Naive B cell (primary cell): ENCODE results near the gene GRIFIN. TPM values are rescaled to one million over a fixed set of nuclear protein-coding genes. Genes with fewer than 3 reads are reported as not detected.
A peak's percentile ranks its signal among the peaks of the same experiment; 100 is the strongest.

ENCODE experiments used
- ATAC-seq, 2 donors: fragments of 150-1000 bp; cut with Tn5 transposase; 2 replicates each; pipeline ENCODE4 v1.10.0; 2021; ENCODE audit warnings: low read depth in 2 of 2, mild to moderate bottlenecking in 2 of 2, moderate library complexity in 2 of 2
- DNase-seq: peaks from one replicate; pipeline ENCODE4 v3.0.0; 2022
- H3K27ac Mint-ChIP-seq, 6 donors: one replicate each; pipeline ENCODE4 v1.8.0; 2020 to 2022; ENCODE audit warnings: mild to moderate bottlenecking in 6 of 6, mixed read lengths in 6 of 6, moderate library complexity in 5 of 6, inconsistent platforms in 2 of 6
- H3K27me3 Mint-ChIP-seq, 3 donors: one replicate each; pipeline ENCODE4 v1.8.0; 2021 to 2022; ENCODE audit warnings: mixed read lengths in 3 of 3, mild to moderate bottlenecking in 1 of 3
- H3K36me3 Mint-ChIP-seq, 2 donors: one replicate each; pipeline ENCODE4 v1.8.0; 2020 to 2022; ENCODE audit warnings: mixed read lengths in 2 of 2, inconsistent platforms in 1 of 2, mild to moderate bottlenecking in 1 of 2
- H3K4me1 Mint-ChIP-seq, 3 donors: one replicate each; pipeline ENCODE4 v1.8.0; 2020 to 2022; ENCODE audit warnings: mixed read lengths in 3 of 3, inconsistent platforms in 1 of 3, mild to moderate bottlenecking in 1 of 3, moderate library complexity in 1 of 3
- H3K4me3 Mint-ChIP-seq, 8 donors: one replicate each; pipeline ENCODE4 v1.8.0; 2020 to 2022; ENCODE audit warnings: mild to moderate bottlenecking in 8 of 8, mixed read lengths in 8 of 8, moderate library complexity in 8 of 8, inconsistent platforms in 2 of 8
- H3K9me3 Mint-ChIP-seq, 7 donors: one replicate each; pipeline ENCODE4 v1.8.0; 2020 to 2022; ENCODE audit warnings: mixed read lengths in 7 of 7, mild to moderate bottlenecking in 5 of 7, inconsistent platforms in 2 of 7, moderate library complexity in 1 of 7
- polyA plus RNA-seq, 6 donors: library from polyadenylated mRNA; unstranded; fragments of 300-500 nt; fragmentation: Illumina TruSeq; gene quantifications; one replicate each; pipeline ENCODE4 v1.2.3, GENCODE V29; 2021; ENCODE audit warnings: low read depth in 6 of 6

Gene GRIFIN
- polyA plus RNA-seq, 6 donors from 2014 or later = not detected

- H3K4me1 Mint-ChIP-seq = peaks cover 0 to 28% (median 10%) of the 10 kb centered on the region in 3 donors
- no peak overlapping the region for H3K27ac Mint-ChIP-seq
- H3K36me3 Mint-ChIP-seq = no peaks in the 10 kb centered on the region
- peaks cover 0 to 2% (median 0%) of the 10 kb centered on the region in 7 donors for H3K9me3 Mint-ChIP-seq
- no peak for ATAC-seq
- H3K4me3 Mint-ChIP-seq = no peak overlapping the region
- peaks cover 6 to 34% (median 9%) of the 10 kb centered on the region in 3 donors for H3K27me3 Mint-ChIP-seq
- DNase-seq = no peak
Observed at GRCh38 chr7:2499719-2500430, 23.7 kb upstream of the GRIFIN start.

GRCh38 chr7:2499181-2499580 lies 23.0 kb upstream of the GRIFIN start:
- H3K9me3 Mint-ChIP-seq = peaks cover 0 to 2% (median 0%) of the 10 kb centered on the region in 7 donors
- peaks cover 0 to 30% (median 10%) of the 10 kb centered on the region in 3 donors for H3K4me1 Mint-ChIP-seq
- DNase-seq = no peak
- peaks cover 6 to 39% (median 9%) of the 10 kb centered on the region in 3 donors for H3K27me3 Mint-ChIP-seq
- ATAC-seq = no peak
- H3K36me3 Mint-ChIP-seq = no peaks in the 10 kb centered on the region
- H3K27ac Mint-ChIP-seq = peak overlapping the region in 1 of 6 donors; percentile 8
- no peak overlapping the region for H3K4me3 Mint-ChIP-seq

- Mint-ChIP-seq H3K36me3 (no peaks in the 10 kb centered on the region), H3K4me1 (peaks cover 0 to 26% (median 10%) of the 10 kb centered on the region in 3 donors), H3K27me3 (peaks cover 6 to 39% (median 11%) of the 10 kb centered on the region in 3 donors), H3K4me3 (peak overlapping the region in 1 of 8 donors; percentile 44), H3K27ac (peak overlapping the region in 1 of 6 donors; percentile 8), H3K9me3 (peaks cover 0 to 2% (median 0%) of the 10 kb centered on the region in 7 donors)
- ATAC-seq = no peak
- no peak for DNase-seq
Observed at GRCh38 chr7:2498708-2499107, 22.5 kb upstream of the GRIFIN start.

- Mint-ChIP-seq H3K9me3 (peaks cover 0 to 2% (median 0%) of the 10 kb centered on the region in 7 donors), H3K4me3 (peak overlapping the region in 4 of 8 donors; percentile 8 to 50 (median 39)), H3K27ac (peak overlapping the region in 2 of 6 donors; percentile 24 to 52), H3K4me1 (peaks cover 0 to 25% (median 15%) of the 10 kb centered on the region in 3 donors), H3K27me3 (peaks cover 6 to 49% (median 21%) of the 10 kb centered on the region in 3 donors), H3K36me3 (no peaks in the 10 kb centered on the region)
- DNase-seq (no peak), ATAC-seq (peak; percentile 35 to 51)
Observed at GRCh38 chr7:2497500-2498336, 21.5 kb upstream of the GRIFIN start.

GRCh38 chr7:2497065-2497464 lies 20.9 kb upstream of the GRIFIN start:
- DNase-seq (no peak), ATAC-seq (no peak)
- peaks cover 0 to 25% (median 19%) of the 10 kb centered on the region in 3 donors for H3K4me1 Mint-ChIP-seq
- H3K4me3 Mint-ChIP-seq = peak overlapping the region in 2 of 8 donors; percentile 8 to 50
- peaks cover 6 to 56% (median 27%) of the 10 kb centered on the region in 3 donors for H3K27me3 Mint-ChIP-seq
- H3K9me3 Mint-ChIP-seq = peaks cover 0 to 2% (median 0%) of the 10 kb centered on the region in 7 donors
- peaks cover 0 to 4% of the 10 kb centered on the region in 2 donors for H3K36me3 Mint-ChIP-seq
- peak overlapping the region in 1 of 6 donors; percentile 52 for H3K27ac Mint-ChIP-seq

- Mint-ChIP-seq H3K4me1 (peaks cover 0 to 26% (median 25%) of the 10 kb centered on the region in 3 donors), H3K27me3 (peaks cover 6 to 63% (median 34%) of the 10 kb centered on the region in 3 donors), H3K27ac (no peak overlapping the region), H3K36me3 (peaks cover 0 to 11% of the 10 kb centered on the region in 2 donors), H3K9me3 (peaks cover 0 to 6% (median 0%) of the 10 kb centered on the region in 7 donors), H3K4me3 (peak overlapping the region in 1 of 8 donors; percentile 79)
- no peak for DNase-seq
- no peak for ATAC-seq
Observed at GRCh38 chr7:2496375-2496774, 20.2 kb upstream of the GRIFIN start.

GRCh38 chr7:2495418-2496299 lies 19.5 kb upstream of the GRIFIN start:
- peak overlapping the region in 1 of 8 donors; percentile 79 for H3K4me3 Mint-ChIP-seq
- DNase-seq (no peak), ATAC-seq (no peak)
- peaks cover 0 to 28% (median 24%) of the 10 kb centered on the region in 3 donors for H3K4me1 Mint-ChIP-seq
- H3K9me3 Mint-ChIP-seq = peaks cover 0 to 6% (median 0%) of the 10 kb centered on the region in 7 donors
- peaks cover 0 to 14% of the 10 kb centered on the region in 2 donors for H3K36me3 Mint-ChIP-seq
- peaks cover 6 to 69% (median 41%) of the 10 kb centered on the region in 3 donors for H3K27me3 Mint-ChIP-seq
- H3K27ac Mint-ChIP-seq = no peak overlapping the region

- ATAC-seq = no peak
- Mint-ChIP-seq H3K4me3 (no peak overlapping the region), H3K27me3 (peaks cover 6 to 70% (median 43%) of the 10 kb centered on the region in 3 donors), H3K36me3 (peaks cover 0 to 14% of the 10 kb centered on the region in 2 donors), H3K9me3 (peaks cover 0 to 6% (median 0%) of the 10 kb centered on the region in 7 donors), H3K4me1 (peaks cover 0 to 25% (median 19%) of the 10 kb centered on the region in 3 donors), H3K27ac (peak overlapping the region in 1 of 6 donors; percentile 95)
- DNase-seq = no peak
Observed at GRCh38 chr7:2494191-2495130, 18.3 kb upstream of the GRIFIN start.

GRCh38 chr7:2493205-2494164 lies 17.3 kb upstream of the GRIFIN start:
- Mint-ChIP-seq H3K4me1 (peaks cover 2 to 26% (median 25%) of the 10 kb centered on the region in 3 donors), H3K36me3 (peaks cover 0 to 14% of the 10 kb centered on the region in 2 donors), H3K27ac (peak overlapping the region in 2 of 6 donors; percentile 53 to 74), H3K27me3 (peaks cover 14 to 80% (median 43%) of the 10 kb centered on the region in 3 donors), H3K9me3 (peaks cover 0 to 6% (median 0%) of the 10 kb centered on the region in 7 donors), H3K4me3 (no peak overlapping the region)
- DNase-seq (no peak), ATAC-seq (no peak)

GRCh38 chr7:2492038-2492437 lies 15.8 kb upstream of the GRIFIN start:
- no peak for ATAC-seq
- Mint-ChIP-seq H3K36me3 (peaks cover 0 to 14% of the 10 kb centered on the region in 2 donors), H3K4me3 (peak overlapping the region in 1 of 8 donors; percentile 57)

More at GRCh38 chr7:2492038-2492437, 15.8 kb upstream of the GRIFIN start:
- peaks cover 0 to 6% (median 0%) of the 10 kb centered on the region in 7 donors for H3K9me3 Mint-ChIP-seq
- no peak for DNase-seq
- peaks cover 2 to 24% (median 21%) of the 10 kb centered on the region in 3 donors for H3K4me1 Mint-ChIP-seq
- H3K27ac Mint-ChIP-seq = peak overlapping the region in 1 of 6 donors; percentile 92
- H3K27me3 Mint-ChIP-seq = peaks cover 15 to 81% (median 48%) of the 10 kb centered on the region in 3 donors
